ENCODE results near the gene DLST.

The DLST gene

DNA sequence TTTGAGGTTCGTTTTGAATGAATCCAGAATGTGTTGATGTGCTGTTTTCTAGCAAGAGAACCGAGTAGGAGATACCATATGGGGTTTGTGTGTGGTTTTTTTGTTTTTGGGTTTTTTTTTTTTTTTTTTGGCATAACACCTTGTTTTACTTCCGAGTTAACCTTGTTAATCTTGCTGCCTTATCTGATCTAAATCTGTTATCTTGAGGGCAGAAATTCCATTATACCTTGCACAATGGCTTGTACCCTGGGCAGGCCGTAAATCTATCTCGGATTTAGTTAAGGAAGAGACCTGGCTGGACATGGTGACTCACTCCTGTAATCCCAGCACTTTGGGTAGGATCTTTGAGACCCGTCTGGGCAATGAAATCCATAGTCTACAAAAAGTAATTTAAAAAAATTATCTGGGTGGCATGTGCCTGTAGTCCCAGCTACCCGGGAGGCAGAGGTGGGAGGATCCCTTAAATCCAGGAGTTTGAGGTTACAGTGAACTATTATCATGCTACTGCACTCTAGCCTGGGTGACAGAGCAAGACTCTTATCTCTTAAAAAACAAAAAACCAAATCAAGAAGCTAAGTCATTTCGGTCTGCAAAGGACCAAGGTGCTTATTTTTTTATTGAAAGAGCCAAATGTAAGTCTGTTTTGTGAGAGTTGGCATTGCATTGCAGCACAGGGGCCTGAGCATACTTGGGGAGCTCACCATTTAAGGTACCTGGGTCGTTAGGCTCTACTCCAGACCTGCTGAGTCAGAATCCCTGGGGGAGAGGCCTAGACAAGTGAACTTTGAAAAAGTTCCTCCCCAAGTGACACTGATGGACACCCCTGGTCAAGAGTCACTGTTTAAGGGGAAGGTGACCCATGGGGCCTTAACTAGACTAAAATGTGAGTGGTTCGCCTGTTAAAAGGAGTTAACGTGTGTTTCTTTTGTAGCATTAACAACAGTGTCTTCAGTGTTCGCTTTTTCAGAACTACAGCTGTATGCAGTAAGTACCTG, 6.7 kb downstream of the DLST start:
- intact Hi-C loops (cut with DNase I), result no loop called here
- no peak for DNase-seq

DNA sequence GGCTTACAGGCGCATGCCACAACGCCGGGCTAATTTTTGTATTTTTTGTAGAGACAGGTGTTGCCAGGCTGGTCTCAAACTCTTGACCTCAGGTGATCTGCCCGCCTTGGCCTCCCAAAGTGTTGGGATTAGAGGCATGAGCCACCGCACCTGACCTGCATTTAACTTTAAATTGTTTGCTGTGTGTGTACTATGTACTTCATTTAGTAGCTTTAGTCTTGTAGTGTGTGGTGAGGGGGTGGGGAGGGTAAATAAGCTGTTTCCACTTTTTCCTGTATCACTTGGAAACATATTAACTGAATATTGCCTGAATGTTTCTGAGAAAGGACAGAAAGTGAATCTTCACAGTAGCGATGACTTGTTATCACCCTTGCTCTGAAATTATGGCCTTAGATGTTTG, 8.5 kb downstream of the DLST start:
- intact Hi-C loops (cut with DNase I), result no loop called here
- DNase-seq, result no peak

DNA sequence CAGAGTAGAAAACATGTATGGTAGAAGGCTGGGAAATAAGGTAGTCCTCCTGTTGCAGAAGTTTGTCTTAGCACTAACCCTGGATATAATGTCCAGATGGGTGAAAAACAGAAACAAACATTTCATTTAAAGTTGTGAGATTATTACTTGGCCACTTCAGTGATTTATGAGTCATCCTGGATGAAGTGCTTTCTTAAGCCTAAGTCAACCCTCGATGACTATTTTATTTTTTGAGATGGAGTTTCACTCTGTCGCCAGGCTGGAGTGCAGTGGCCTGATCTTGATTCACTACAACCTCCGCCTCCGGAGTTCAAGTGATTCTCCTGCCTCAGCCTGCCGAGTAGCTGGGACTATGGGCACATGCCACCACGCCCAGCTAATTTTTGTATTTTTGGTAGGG, 10.2 kb downstream of the DLST start:
- DNase-seq, result no peak
- intact Hi-C loops (cut with DNase I), result no loop called here

DNA sequence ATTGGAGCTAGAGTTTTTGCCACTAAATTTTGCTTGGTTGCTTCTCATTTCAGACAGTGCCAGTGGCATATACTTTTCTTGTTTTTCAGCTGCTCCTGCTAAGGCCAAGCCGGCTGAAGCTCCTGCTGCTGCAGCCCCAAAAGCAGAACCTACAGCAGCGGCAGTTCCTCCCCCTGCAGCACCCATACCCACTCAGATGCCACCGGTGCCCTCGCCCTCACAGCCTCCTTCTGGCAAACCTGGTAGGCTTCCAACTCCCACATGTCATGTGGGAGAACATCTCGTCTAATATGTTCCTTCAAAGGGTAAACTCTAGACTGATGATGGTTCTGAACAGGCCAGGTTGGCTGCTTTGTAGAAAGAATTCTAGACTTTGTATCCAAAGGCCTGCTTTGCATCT, 11.0 kb downstream of the DLST start:
- intact Hi-C loops (cut with DNase I), result no loop called here
- DNase-seq, result peak in 37 of 42 donors; percentile 23 to 85 (median 54)

DNA sequence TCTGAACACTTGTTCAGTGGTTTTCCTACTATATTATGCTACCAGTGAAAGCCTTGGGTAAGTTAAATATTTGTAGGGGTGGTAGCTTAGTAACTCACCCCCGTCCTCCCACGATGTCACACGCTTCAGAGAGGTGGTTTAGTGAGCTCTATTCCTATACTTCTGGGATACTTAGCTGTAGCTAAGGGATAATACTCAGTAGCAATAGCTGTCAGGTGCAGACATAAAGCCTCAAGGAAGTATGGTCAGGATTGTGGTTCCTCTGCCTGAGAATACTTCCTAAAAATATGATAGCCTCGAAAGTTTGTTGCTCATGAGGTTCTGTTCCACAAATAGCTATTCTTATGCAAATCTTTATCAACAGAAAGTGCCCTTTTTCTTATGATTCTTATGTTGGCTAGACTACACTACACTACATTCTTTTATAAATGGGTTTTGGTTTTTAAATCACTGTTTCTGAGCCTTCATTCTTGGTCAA, 11.9 kb downstream of the DLST start:
- DNase-seq, result peak in 2 of 42 donors; percentile 25 to 40
- intact Hi-C loops (cut with DNase I), result no loop called here

DNA sequence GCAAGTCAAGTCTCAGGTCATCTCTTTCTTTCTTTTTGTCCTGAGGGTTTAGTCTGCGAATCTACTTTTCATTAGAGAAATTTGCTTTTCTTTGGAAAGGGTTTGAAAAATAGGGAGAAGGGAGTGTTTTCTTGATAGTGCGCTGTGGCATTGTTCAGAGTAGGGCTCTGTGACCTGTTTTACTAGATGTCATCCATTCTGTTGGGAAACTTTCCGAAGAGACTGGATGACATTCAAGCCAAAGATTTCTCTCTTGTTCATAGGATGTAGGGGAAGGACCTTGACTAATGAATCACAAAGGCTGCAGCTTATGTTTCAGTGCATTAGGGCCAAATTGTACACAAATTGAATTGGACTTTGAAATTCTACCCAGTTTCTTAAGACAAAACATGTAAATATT, 14.7 kb downstream of the DLST start:
- intact Hi-C loops (cut with DNase I), result no loop called here

DNA sequence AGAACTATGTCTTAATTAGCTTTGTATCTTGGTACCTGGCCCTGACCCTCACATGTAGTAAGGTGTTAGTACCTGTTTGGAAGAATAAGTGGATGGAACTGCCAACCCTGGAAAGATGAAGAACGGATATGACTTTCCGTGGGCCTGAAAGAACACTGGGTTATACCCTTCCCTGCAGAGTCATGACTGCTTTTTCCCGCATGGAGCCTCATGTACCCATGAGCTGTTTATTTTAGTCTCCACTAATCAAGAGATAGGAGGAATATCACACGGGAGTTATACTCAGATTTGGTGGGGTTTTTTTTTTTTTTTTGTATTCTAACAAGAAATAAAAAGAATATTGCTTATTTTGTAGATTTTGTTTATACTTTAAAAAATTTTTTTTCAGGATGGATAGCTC, 15.9 kb downstream of the DLST start:
- no peak for DNase-seq
- intact Hi-C loops (cut with DNase I), result no loop called here

More for the DNA sequence above, 14.7 kb downstream of the DLST start:
- no peak for DNase-seq

DNA sequence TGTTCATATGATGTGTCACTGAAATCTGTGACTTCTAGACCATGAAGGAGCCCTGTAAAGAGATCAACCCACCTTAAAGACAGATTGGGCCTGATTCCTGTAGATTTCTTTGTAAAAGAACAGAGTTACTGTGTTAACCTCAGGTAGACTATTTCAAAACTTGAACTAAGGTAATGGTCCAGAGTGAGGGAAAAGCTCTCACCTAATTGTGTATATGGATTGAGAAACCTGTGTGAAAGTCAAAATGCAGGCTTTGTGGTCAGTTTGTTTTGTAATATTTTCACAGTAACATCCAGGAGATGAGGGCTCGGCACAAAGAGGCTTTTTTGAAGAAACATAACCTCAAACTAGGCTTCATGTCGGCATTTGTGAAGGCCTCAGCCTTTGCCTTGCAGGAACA, 16.4 kb downstream of the DLST start:
- no peak for DNase-seq
- intact Hi-C loops (cut with DNase I), result no loop called here

DNA sequence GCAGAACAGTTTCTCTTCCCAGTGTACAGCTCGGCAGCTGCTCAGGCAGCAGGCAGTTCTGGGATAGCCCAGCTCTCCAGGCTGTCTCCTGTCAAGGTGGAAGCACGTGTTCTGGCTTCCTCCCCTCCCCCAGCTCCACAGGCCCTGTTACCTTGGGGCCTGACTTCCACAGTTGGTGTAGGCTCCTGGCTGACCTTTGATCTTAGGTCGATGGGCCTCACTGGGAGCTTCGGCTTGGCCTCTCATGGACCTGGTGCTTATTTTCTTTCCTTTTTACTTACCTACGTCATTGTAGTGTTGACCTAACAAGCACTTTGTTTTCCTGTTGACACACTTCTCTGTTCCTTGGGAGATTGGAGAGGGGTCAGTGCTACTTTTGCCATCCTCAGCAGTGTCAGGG, 17.0 kb downstream of the DLST start:
- no peak for DNase-seq
- intact Hi-C loops (cut with DNase I), result no loop called here

DNA sequence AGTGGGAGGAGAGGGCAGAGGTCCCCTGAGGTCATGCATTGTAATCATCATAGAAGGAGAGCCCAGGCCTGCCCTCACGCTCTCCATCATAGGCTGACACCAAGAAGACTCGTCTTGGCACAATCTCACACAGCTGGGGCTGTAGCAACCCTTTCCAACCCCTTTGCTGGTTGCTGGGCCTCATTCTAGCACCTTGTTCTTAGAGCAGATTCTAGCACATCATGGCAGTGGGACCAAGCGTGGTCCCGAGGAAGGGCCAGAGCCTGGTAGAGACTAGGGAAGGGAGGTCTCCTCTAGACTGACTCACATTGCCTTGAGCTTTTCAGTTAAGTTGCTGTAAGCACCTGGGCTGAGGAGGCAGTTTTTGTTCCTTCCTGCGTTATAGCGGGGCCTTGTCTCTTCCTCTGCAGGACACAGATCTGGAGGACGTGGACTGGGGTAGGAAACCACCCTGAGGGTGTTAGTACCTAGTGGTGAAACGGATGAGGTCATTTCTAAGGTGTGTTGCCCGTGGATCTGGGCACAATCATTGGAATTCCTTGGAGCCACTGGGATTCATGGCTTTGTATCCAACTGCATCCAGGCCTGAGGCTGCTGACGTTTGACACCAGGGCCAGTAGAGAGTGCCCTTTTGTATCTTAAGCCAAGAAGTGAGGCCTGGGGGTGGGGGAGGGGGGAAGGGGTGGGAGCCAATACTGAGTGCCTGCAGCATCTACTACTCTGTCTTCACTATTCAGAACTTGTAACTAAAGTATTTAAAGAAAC, 21.4 kb downstream of the DLST start:
- intact Hi-C loops (cut with DNase I), result no loop called here
- peak in 1 of 42 donors; percentile 15 for DNase-seq

DNA sequence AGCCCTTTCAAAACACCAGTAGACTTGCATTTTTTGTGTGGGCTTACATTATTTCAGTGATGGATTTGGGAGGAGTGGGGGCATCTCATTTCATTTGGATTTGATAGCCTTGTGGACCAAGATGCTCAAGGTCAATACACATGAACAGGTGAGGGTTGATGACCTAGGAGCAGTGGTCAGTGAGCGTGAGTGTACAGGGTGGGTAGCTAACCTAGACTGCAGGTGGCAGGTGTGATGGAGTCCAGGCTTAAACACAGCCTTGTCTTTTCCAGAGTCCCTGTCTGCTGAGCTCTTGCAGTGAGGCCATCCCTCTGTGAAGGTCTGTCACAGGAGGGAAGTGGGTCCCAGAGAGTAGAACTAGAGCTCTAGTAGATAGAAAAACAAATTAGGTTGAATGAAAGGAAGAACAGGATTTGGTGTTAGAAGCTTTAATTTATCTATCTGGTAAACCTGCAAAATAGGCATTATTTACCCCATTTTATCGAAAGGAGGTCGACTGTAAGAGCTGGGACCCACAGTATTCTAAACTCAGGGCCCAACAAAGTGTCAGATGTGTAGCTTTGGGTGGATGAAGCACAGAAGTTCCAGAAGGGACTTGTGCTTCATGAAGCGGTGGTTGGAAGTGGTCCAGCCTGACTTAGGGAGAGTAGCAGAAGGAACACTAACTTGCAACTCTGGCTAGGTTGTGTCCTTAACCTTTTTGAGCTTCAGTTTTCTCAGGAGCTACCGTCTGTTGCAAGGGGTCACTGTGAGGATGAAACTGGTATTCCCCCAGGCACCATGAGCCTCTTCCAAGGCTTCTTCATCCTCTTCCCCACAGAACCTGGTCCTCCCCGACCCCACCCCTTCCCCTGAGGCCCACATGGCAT, 23.2 kb downstream of the DLST start:
- intact Hi-C loops (cut with DNase I), result loop anchor here (5.0 kb wide), 1 partner anchor 43 kb away; no protein-coding TSS in a partner anchor
- DNase-seq, result no peak

DNA sequence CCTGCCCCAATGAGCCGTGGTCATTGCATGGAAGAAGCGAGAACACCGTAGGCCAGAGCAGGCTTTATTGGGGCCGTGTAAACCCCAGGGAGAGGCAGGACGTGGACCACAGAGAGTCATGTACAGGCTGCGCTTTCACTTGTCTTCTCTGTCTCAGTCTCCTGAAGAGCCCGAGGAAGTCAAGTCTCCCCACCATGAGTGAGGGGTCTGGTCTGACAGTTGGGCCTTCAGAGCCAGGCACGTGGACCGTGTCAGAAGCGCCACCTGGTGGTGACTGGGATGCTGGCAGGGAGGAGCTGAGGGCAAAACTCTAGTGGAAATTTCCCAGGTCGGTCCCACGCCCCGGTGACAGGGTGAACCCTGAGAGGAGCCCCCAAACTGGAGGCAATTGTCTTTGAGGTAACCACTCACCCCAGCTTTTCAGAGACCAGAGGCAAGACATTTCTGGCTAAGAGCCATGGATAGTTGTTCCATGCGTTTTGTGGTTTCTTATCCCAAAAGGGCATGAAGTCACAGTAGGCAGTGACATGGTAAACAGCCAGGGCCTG, 24.0 kb downstream of the DLST start:
- intact Hi-C loops (cut with DNase I), result loop anchor here (5.0 kb wide), 1 partner anchor 43 kb away; no protein-coding TSS in a partner anchor
- peak; percentile 47 to 93 (median 82) for DNase-seq

DNA sequence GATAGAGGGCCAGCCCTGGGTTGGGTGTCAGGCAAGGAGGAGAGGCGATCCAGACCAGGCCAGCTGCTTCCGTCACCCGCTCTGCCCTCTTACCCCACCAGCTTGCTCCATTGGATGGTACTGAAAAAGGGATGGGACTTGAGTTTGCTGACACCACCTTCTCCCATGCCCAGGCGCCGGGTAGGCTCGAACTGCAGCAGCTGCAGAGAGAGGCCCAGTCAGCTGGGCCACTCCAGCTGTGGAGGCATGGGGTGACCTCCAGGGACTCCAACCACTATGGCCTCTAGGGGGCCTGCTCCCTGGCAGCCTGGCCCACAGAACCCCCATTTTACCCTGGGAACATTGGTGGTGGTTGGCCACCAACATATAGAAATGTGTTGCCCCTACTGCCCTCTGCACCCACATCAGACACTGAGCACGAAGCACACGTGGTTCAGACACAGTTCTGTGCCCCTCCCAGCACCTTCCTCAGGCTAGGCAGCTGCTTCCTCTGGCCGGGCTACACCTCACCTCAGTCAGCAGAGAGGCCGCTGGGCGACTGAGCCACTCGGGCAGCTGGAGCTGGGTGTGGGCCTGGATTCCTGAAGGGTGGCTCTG, 25.3 kb downstream of the DLST start:
- intact Hi-C loops (cut with DNase I), result loop anchor here (5.0 kb wide), 1 partner anchor 45 kb away; no protein-coding TSS in a partner anchor
- no peak for DNase-seq

DNA sequence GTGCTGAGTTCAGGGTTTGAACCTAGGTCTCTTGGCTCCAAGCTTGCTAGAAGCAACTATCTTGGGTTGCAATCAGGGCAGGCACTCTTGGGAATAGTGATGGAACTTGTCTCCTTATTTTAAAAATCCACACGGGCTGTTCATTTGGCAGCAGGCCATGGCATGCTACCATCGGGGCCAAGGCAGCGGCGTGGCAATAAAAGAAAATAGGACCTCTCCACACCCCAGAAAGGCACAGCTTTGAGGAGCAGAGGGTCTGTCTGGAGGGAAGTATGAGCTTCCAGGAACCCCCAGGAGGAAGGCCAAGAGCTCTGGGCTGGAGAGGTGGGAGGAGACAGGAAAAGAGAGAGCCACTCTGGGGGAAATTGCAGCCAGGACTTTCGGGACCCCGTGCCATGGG, 26.0 kb downstream of the DLST start:
- intact Hi-C loops (cut with DNase I), result loop anchor here (5.0 kb wide), 1 partner anchor 45 kb away; no protein-coding TSS in a partner anchor
- DNase-seq, result peak in 7 of 42 donors; percentile 20 to 58 (median 43)

DNA sequence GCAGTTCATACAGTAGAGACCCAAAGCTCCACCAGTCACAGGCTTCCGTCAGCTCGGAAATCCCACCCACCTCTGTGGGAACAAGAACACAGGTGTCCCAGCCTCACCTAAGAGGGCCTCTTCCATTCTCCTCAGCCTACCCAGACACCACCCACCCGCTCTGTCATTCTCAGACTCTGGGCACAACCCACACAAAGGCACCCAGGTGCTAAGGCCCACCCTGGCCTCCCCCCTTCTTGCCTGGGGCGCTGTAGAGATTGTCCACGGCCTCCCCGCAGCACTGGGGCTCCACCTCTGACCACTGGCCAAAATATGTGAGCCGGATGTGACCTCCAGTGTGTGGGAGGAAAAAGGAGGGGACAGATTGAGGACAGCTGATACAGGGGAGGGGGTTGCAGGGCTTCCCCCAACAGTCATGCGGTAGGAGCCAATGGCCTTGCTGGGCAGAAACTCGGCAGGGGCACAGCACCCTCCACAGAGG, 27.2 kb downstream of the DLST start:
- intact Hi-C loops (cut with DNase I), result loop anchor here (5.0 kb wide), 1 partner anchor 47 kb away; no protein-coding TSS in a partner anchor
- peak in 18 of 42 donors; percentile 11 to 65 (median 52) for DNase-seq

DNA sequence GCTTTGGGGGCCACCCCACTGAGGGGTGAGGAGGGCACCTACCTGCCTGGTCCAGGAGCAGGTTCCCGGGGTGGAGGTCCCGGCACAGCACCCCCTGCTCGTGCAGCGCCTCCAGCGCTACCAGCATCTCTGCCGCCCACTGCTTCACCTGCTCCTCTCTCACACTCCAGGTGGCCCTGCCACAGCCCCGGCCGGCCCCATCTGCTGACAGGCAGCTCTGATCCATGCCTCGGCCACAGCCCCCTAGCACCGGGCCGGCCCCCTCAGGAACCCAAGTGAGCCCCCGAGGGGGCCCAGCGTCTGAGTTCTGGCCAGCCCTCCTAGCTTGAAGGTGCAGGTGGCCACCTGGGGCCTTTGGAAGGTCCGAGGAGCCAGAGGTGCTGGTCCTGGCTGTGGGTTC, 27.8 kb downstream of the DLST start:
- intact Hi-C loops (cut with DNase I), result loop anchor here (5.0 kb wide), 1 partner anchor 47 kb away; no protein-coding TSS in a partner anchor
- no peak for DNase-seq

DNA sequence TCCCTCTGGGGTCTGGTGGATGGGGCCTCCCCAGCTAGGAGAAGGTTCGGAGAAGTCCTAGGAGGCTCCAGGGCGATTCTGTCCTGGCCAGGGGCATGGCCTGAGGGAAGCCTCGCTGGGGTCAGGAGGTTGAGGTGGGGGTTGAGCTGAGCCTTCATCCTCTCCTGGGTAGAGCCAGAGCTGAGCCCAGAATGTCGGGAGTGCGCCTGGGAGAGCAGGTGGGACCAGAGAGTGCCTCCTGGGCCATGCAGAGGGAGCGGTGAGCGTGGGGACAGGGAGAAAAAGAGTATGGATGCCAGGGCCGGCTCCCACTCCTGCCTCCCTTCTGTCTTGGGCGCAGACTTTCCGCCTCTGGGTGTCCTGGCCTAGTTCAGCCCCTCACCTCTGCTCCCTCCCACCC, 28.2 kb downstream of the DLST start:
- DNase-seq, result no peak
- intact Hi-C loops (cut with DNase I), result loop anchor here (5.0 kb wide), 1 partner anchor 48 kb away; no protein-coding TSS in a partner anchor

DNA sequence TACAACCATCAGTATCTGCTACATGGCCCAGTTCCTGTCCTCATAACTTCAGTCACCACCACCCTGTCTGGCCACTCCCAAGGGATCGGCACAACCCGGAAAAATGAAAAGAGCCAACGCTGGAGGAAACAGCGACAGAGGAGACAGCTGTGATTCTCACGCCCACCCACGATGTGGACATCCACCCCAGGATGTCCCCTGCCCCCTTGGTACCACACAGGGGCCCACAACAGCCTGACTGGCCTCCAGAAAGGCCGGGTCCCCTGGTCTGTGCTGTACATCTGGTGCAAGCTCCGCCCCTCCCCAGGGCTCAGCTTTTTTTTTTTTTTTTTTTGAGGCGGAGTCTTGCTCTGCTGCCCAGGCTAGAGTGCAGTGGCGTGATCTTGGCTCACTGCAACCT, 28.8 kb downstream of the DLST start:
- DNase-seq, result no peak
- intact Hi-C loops (cut with DNase I), result no loop called here

All from head of caudate nucleus (tissue), 42 donors.